Measurements from ENCODE around the gene KCNAB2. TPM values are rescaled to one million over a fixed set of nuclear protein-coding genes. Genes with fewer than 3 reads are reported as not detected.

KCNAB2 gene
- polyA plus RNA-seq, 1 of the 3 experiments (the other 2 are of a cell fraction): 7.6 TPM

DNA sequence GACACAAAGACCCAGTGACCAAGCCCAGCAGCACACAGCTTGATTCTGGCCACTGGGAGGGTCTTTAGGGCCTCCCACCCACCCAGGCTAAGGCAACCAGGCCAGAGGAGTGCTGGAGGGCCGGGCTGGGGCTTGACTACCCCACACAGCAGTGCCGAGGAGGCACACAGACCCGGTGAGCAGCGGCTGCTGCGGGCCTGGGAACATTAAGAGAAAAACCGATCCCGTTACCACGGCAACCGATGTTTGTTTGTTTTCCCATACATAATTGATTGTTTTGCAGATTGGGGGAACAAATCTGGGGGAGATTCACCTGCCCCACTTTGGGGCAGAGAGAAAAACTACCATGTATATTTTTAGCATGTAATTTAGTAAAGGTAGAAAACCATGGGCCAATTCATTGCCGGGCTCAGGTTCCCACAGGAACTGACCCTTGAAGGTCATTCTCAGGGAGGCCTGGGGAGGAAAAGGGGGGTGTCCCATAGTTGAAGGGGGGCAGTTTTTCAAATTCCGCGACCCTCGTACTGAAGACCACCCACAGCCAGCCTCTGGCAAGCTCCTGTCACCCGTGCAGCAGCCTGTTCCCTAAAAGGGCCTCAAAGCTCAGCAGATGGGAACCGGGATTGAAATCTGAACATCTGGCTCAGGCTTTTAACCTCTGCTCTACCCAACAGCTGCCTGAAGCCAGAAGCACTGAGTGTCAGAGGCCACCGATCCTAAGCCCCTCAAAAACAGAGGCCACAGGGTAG, 99.1 kb downstream of the KCNAB2 start (continued):
- TF ChIP-seq, protein P1, sequence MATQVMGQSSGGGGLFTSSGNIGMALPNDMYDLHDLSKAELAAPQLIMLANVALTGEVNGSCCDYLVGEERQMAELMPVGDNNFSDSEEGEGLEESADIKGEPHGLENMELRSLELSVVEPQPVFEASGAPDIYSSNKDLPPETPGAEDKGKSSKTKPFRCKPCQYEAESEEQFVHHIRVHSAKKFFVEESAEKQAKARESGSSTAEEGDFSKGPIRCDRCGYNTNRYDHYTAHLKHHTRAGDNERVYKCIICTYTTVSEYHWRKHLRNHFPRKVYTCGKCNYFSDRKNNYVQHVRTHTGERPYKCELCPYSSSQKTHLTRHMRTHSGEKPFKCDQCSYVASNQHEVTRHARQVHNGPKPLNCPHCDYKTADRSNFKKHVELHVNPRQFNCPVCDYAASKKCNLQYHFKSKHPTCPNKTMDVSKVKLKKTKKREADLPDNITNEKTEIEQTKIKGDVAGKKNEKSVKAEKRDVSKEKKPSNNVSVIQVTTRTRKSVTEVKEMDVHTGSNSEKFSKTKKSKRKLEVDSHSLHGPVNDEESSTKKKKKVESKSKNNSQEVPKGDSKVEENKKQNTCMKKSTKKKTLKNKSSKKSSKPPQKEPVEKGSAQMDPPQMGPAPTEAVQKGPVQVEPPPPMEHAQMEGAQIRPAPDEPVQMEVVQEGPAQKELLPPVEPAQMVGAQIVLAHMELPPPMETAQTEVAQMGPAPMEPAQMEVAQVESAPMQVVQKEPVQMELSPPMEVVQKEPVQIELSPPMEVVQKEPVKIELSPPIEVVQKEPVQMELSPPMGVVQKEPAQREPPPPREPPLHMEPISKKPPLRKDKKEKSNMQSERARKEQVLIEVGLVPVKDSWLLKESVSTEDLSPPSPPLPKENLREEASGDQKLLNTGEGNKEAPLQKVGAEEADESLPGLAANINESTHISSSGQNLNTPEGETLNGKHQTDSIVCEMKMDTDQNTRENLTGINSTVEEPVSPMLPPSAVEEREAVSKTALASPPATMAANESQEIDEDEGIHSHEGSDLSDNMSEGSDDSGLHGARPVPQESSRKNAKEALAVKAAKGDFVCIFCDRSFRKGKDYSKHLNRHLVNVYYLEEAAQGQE (IDR thresholded peaks at IDR 0.05; ENCODE audit: low read depth, low read length): no peak
- TF ChIP-seq, protein P2, sequence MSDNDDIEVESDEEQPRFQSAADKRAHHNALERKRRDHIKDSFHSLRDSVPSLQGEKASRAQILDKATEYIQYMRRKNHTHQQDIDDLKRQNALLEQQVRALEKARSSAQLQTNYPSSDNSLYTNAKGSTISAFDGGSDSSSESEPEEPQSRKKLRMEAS (IDR thresholded peaks at IDR 0.05; ENCODE audit: low read depth): no peak
- no peak for TF ChIP-seq JUND (IDR thresholded peaks at IDR 0.05)

DNA sequence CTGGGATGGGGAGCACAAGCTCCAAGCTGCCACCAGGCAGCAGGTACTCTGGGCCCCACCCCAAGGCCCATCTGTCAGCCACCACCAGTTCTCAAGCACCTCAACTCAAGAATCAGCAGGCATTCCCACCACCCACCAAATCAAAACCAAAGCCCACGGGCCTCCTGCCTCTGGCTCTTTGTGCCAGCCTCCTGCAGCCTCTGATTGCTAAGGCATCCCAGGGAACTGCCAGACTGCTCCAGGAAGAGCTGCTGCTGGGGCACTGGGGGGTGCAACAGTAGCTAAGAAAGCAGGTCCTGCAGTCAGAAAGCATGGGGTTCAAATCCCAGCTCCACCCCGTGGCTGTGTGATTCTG, 99.7 kb downstream of the KCNAB2 start:
- Histone ChIP-seq H3K4me1 (ENCODE audit: control insufficient read depth in 1 of 2, insufficient read depth in 2 of 2, low read depth in 1 of 2, low read length in 1 of 2) (peaks cover 0 to 6% of the 10 kb centered on the region in 2 experiments; a peak in 1 of 4 replicates), H3K9me2 (no peaks in the 10 kb centered on the region), H2AFZ (ENCODE audit: low read depth) (no peak overlapping the region), H3K36me3 (replicated peaks in 1 of 2; ENCODE audit: control insufficient read depth in 1 of 2, insufficient read depth in 2 of 2, low read length in 1 of 2) (no peaks in the 10 kb centered on the region), H3F3A (replicated peaks; ENCODE audit: insufficient read depth) (no peaks in the 10 kb centered on the region), H3K79me2 (ENCODE audit: insufficient read depth) (no peaks in the 10 kb centered on the region), H3K4me2 (no peak overlapping the region), H3K9me3 (no peaks in the 10 kb centered on the region), H3K27me3 (ENCODE audit: insufficient read depth) (no peaks in the 10 kb centered on the region), H3K9ac (no peak overlapping the region), H4K20me1 (ENCODE audit: insufficient read depth) (no peaks in the 10 kb centered on the region), H3K27ac (ENCODE audit: low read depth in 2 of 2, low read length in 1 of 2) (no peak overlapping the region), H3K4me3 (ENCODE audit: low read depth in 2 of 2, low read length in 1 of 2) (no peak overlapping the region)
- TF ChIP-seq SIN3A (IDR thresholded peaks at IDR 0.05; ENCODE audit: borderline replicate concordance, low read depth, low read length) (no peak), TCF12 (IDR thresholded peaks at IDR 0.05) (no peak), EZH2phosphoT487 (IDR thresholded peaks at IDR 0.05; ENCODE audit: borderline replicate concordance, low read depth) (no peak), RXRA (IDR thresholded peaks at IDR 0.05; ENCODE audit: borderline replicate concordance, low read depth) (no peak), TEAD4 (IDR thresholded peaks at IDR 0.05; ENCODE audit: borderline replicate concordance, insufficient read depth) (no peak)
- TF ChIP-seq, protein P1 (IDR thresholded peaks at IDR 0.05; ENCODE audit: low read depth, low read length): no peak
- CTCF ChIA-PET: no interaction called here
- POLR2A ChIA-PET: no interaction called here
- DNase-seq: no peak
- WGBS (ENCODE audit: low lambda C conversion rate): 27% methylated on average over 2 of the region's 2 CpGs
